Suppressor macrophage treated with lipopolysaccharide for 4 hours (primary cell): ENCODE data around the gene TSPAN5.

Experiments
- DNase-seq: peaks from one replicate; pipeline ENCODE4 v3.0.0-alpha.2; 2020

TSPAN5 gene

DNA sequence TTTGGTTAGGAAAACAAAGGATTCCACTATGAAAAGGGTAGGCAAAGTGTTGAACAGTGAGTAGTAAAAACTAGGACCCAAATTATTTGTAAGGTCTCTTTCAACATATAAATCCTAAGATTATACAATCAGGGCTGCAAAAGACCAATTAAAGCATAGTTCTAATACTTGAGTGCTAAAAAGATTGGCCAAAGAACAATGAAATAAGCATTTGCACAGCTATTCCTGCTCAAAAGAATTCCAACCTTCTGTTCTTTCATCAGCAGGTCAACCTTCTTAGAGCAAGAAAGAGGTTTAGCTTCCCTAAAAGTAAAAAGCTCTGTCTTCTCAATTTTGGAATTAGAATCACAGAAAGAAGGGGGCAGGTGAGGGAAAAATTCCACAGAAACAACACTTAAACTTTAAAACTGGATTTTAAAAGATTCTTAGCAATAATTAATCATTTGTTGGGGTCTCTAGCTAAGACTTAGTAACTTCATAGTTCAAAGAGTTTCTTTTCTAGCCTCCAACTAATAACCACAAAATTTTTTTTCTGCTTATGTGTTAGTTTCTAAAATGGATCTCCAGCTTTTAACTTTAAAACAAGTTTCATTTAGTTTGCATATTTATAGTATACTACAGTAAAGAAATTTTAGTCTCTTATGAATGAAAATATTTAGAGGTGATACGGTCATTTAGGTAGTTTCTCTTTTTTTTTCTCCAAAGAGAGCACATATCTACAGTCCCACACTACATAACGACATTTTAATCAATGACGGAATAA, 16.3 kb downstream of the TSPAN5 start:
- no peak for DNase-seq

DNA sequence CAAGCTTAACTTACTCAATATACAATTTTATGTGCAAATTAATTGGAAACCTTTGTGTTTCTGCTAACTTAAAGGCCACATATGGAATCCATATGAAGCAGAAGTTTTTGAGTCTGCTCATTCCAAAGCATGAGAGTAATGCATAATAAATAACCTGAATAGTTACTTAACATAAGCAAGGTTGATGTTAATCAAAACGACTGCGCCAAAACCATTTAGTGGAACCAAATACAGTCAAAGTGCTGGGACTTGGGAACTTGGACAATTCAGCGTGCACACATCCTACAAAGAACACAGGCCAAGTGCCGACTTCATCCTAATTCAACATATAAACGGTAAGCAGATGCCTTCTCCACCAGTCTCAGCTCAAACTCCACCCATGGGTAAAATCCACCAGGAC, 17.0 kb downstream of the TSPAN5 start:
- no peak for DNase-seq

DNA sequence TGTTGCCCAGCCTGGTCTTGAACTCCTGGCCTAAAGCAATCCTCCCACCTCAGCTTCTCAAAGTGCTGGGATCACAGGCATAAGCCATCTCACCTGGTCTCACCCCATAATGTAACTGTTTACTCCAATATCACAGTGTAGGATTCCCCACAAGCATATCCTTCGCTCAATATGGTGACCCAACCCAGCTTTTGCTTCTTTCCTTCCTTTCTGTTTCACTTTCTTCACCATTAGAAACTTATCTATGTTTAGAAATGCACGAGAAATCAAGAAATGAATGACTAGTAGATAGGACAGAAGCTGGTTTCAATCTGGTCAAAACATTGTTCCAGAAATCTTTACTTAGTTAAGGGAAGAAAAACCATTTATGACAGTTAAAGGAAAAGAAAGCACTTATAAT, 18.9 kb downstream of the TSPAN5 start:
- no peak for DNase-seq

DNA sequence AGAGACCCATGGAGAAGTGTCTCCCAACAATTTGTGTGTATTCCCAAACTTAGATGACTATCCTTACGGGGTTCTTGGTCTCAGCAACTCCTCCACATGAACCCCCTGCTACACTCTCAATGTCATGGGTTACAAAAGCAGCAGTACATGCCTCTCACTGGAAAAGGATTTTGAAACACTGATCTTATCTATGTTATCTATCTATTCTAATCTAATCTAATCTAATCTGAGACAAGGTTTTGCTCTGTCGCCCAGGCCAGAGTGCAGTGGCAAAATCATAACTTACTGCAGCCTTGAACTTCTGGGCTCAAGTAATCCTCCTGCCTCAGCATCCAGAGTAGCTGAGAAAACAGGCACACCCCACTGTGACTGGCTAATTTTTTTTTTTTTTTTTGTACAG, 19.3 kb downstream of the TSPAN5 start:
- no peak for DNase-seq

DNA sequence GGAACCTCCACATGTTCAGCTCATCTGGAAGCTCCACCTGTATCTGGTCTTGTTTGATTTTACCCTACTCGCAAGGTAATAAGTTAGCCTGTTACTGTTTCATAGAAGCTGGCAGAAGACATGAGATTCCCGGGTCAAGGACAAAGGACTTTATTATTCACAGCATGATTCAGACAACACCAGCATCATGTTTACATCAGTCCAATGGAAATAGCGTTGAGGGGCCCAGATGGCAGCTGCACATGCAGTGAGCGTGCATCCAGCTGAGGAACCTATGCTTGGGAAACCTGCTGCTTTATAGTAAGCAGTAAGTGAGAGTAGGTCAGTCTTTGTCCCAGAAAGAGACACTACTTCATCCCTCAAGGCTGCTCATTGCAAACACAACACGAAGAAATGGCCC, 19.8 kb downstream of the TSPAN5 start:
- DNase-seq: no peak

DNA sequence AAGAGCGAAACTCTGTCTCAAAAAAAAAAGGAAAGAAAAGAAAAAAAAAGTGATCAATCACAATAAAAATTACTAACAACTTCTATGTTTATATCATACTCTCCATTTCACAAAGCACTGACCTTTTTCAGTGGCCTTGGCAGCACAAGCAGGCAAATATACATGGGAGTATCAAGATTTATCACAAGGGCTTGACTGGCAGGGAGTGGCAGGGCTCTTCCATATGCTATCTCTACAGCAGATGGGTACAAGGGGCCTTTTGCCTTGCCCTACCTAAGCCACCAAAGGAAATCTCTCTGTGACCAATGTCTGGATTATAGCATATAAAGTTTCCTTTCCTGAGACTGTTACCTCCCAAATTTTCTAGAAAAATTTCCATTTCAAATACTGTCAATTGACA, 24.4 kb downstream of the TSPAN5 start:
- DNase-seq: no peak

DNA sequence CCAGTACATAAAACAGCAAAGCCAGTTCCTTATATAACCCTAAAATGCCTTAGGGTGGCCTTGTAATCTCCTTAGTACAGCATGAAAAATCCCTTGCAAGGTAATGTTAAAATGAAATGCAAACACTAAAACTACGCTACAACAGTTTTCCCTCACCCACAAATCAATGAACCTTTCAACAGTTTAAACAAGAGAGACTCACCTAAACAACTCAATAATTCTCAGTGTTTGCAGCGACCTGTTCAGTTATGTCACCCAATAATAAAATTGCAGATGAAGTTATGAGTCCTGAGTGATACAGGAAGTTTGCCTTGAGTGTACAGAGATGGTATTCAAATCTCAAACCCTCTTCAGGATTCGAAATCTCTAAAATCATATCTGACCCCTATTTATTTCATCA, 25.3 kb downstream of the TSPAN5 start:
- DNase-seq: no peak

DNA sequence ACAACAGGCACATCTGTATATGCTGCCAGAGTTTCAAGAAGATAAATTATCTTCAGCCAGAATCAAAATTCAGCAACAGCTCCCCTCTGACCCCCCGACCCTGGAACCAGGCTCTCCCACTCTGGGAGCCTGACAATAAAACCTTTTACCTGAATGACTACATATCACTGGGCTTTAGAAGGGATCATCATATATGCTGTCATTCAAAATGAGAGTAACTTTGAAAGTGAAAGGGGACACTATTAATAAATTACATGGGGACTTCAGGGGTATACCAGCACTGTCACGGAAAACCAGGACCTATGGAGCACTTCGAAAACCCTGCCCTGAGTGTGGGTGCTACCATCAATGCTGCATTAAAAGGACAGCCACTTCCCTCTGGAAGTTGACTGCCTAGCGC, 26.2 kb downstream of the TSPAN5 start:
- no peak for DNase-seq

DNA sequence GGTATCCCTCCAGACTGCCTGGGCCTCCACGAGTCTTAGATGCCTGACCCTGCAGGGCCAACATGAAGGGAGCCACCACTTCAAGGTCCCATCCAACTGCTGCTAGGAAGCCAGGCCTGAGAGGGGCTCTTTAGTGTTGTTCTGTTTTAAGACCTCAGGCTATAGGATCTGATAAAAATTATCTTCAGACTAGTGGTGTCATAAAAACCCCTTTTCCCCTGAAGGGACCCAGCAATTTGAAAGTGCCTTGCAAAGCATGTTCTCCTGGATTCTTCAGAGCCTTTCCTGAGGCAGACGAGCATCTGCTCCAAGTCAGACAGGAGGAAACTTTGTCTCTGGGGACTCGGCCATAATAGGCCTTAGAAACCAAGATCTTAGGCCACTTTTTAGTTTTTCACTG, 26.9 kb downstream of the TSPAN5 start:
- DNase-seq: no peak

DNA sequence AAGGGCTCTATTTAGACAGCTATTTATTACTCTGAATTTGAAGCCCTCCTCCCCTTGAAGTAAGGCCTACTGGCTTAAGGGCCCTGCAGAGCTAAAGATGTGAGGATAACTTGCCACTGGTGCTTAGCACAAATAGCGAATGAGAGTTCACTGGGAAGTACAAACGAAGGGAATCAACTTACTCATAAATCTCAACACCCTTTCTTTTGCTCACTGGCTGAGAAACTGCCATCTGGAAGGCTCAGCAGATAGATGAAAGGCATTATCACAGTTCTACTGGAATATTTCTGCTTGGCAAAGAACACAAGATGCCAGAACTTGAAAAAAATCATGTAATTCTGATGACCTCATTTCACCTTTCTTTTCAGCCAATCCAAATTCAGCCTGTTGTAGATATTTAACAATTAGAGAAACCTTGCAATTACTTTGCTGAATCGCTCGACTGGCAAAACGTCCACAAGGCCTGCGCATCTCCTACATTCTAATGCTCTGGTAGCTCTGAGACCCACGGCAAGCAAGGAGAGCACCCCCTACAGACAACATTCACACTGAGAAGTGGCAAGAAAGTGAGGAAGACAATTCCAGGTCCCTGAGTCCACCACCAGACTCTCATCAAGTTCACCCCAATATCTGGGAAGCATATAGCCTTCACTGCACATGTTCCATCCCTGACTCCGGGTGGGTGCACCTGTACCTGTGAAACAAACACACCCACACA, 27.5 kb downstream of the TSPAN5 start:
- DNase-seq: no peak

DNA sequence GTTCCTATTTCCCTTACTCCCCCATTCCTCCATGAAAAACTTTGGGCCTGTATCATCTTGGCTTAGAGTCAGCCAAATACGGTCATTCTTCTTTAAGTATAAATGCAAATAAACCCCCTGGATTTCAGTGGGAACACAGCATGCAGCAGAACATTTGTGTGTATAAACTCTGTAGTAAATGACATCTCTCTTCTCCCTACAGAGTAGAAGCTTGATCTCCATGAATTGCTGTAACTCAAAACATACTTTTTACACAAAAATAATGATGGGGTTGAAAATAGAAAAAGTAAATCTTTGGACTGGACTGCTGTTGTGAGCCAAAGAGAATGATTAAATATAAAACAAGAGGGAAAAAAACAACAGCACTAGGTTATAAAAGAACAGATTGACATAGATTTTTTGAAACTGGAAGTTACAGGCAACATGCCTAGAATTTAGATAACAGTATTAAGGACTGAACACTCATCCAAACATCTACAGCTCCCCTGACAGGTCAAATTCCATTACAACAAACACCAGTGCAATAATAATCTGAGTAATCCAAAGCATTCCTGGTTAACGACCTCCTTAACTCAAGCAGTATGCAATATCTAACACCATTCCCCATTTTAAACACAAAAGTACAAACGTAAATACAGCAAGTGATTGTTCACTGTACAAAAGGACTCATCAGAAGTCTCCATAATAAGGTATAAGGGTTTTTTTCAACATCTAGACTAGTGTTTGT, 30.7 kb downstream of the TSPAN5 start:
- no peak for DNase-seq

DNA sequence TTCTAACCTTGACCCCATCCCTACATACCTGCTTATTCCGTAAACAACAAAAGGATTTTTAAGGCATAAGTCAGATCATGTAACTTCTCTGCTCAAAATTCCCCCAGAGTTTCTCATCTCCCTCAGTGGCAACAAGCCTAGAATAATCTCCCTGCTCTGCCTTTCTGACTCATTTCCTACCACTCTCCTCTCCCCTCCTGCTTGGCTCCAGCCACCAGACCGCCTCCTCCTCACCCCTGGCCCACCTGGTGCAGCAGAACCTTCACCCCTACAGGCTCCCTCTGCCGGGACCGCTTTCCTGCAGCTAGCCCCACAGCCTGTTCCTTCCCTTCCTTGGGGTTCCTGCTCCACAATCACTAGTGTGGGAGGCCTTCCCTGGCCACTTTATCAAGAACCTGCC, 32.1 kb downstream of the TSPAN5 start:
- no peak for DNase-seq

DNA sequence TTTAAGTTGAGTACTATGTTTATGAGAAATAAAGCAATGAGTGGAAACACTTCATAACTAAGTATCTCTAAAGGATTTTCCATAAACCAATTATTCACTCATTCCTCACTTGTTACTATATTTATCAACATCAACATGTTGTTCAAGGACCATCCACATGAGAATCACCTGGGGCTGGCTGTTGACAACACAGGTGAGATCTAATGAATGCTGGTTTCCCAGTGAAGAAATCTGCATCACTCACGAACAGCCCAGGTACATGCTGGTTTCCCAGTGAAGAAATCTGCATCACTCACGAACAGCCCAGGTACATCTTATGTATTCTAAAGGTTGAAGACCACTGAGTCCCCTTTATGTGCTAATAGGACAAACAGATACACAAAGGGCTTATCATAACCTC, 32.5 kb downstream of the TSPAN5 start:
- no peak for DNase-seq

DNA sequence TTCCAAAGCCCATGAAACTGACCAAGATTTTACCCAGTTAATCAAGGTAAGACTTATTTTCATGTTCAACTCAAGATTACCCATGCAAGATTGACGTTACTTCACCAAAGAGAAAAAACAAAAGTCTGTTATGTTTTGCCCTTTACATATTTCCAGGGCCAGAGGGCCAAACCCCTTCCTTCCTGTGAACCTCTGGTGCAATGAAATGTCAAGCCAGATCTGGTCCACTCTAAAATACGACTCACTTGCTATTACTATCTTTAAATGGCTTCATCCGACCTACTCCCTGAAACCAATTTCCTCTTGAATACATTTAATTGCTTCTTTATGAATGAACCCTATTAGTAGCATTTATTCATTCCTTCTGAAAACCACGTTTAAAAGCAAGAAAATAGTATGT, 33.0 kb downstream of the TSPAN5 start:
- DNase-seq: no peak

DNA sequence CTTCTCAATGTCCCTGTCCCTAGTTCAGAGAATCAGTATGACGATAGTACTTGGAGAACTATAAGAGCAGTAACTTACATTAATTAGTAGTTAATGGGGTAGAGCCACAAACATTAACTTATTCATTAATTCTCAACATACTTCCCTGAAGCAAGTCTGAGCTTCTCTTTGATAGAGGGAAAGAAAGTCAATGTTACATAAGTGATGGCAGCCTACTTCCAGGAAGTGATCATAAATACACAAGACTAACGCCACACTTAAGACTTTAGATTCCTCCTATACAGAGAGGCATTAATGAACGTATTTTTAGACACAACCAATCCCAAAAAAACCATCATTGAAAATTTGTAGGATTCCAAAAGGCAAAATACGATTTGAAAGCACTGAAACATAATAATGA, 33.8 kb downstream of the TSPAN5 start:
- no peak for DNase-seq

DNA sequence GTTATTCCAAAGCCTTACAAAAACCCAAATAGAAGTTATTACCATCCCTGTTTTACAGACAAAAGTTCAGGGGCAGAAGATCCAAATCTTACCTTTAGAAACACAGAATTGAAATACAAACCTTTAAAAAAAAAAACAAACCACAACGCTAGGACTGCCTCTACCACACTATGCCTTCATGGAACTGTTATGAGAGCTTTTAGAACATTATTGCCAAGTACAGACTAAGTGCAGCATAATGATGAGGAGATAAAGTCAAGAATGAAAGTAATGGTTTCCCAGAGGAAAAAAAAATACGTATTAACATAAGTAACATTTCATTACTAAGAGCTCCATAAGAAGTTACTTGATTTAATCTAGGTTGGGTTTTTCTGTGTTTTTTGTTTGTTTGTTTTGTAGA, 34.3 kb downstream of the TSPAN5 start:
- no peak for DNase-seq

DNA sequence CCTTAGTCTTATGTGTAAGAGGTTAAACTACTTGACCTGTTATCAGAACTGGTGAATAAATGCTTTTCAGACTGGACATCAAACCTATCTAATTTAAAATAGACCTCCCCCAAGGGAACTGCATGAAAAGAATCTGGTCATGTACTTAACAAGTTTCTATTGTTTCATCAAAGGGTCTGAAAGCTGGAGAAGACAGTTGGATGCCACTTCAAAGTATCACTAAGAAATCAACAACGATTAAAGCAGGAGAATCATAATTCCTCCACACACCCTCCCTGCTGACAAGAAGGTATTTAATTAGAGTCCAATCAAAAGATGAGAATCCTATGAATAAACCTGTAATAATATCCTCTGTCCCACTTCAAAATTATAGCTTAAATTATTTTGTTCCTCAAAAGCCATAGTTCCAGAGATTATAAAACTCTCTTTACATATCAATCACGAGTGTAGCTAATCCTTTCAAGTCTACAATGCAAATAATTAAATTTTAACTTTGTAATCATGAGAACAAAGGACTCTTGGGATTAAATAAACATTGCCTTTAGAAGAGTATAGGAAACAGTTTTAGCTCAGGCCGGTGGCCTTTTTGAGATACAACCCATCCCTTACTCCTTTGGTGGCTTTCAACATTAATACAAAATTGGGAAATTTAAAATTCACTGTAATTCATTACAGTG, 35.1 kb downstream of the TSPAN5 start:
- no peak for DNase-seq

DNA sequence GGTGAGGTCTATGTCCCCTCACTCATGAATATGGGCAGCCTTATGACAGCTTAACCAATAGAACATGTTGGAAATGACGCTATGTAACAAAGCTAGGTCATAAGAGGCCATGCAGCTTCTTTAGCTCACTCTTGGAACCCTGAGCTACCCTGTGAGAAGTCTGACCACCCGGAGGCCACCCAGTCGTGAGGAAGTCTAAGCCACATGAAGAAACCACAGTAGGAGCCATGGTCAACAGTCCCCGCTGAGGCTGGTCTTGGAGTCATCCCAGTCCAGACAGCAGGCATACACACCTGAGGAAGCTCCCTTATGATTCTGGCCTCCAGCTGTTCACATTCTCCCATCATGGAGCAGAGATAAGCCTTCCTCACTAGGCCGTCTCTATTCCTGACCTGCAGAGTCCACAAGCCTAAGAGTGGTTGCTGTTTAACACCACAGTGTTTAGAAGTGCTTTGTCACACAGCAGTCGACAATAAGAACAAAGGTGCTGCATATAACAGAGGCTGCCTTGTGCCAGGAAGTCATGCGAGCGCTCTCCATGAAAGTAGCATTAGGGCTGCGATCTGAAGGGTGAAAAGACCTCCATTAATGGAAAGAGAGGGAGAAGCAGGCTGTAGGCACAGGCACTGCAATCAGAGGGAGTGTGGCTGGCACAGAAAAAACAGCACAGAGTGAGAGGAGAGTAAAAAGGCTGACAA, 38.2 kb downstream of the TSPAN5 start:
- DNase-seq: no peak

DNA sequence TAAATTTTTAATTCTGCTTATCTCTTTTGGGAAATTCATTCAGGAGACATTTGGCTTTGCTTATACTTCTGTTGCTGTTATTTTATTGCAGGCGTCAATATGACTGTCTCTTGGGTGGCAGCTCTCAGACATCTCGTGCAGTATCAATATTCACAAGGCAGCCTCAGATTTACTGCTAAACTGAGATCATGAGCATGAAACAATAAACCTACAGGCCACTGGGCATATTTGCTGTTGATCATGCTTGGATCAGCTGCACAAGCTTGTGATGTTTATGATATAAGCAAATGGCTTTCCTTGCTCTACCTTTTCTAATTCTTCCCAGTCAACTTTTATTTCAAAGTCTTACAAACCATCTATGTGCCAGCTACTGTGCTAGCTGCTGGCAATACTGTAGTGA, 39.2 kb downstream of the TSPAN5 start:
- DNase-seq: no peak

DNA sequence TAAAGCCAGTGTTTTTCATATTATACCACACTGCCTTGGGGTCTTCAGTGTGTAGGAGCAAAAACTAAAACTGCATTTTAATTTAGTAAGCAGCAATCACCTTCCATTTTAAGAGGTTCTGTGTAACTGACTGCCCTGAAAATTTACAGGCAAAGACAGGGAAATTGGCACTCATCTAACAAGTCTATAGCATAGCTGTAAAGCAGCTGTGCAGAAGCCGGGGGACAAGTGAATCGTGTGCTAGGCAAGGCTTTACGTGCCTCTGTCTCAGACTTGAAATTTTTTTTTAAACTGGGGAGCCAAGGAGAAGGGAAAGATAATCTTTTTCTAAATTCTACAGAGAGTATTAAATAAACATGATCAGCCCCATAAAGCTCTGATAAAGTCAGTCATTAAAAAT, 39.7 kb downstream of the TSPAN5 start:
- no peak for DNase-seq

DNA sequence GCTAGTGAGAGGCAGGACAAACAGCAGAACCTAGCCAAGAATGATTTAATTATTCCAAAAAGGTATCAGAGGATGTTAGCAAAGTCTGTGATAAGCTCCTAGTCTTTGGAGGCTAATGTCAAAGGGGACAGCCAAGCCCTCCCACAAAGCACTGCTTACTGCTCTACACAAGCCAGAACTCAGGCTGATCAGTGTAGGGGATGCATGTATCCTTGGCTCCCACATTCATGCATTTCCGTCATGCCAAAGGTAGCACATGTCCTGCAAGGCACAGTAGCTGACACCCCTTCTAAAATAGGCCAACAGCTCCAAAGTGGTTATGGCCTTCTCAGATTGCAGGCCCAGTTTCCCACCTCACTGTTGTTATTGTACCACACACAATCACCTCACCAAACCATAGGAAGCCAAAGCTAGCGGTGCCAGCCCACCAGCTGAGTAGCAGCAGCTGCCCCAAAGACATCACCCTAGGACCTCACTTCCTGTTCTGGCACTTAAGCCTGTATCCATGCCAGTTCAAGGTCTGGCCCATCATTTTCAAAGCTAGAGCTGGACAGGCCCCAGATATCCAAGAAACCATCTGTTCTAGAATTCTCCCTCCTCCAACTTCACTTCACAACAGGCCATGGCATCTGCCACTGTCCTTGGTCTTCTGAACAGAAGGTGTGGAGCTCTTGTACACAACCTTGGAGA, 40.9 kb downstream of the TSPAN5 start:
- no peak for DNase-seq

DNA sequence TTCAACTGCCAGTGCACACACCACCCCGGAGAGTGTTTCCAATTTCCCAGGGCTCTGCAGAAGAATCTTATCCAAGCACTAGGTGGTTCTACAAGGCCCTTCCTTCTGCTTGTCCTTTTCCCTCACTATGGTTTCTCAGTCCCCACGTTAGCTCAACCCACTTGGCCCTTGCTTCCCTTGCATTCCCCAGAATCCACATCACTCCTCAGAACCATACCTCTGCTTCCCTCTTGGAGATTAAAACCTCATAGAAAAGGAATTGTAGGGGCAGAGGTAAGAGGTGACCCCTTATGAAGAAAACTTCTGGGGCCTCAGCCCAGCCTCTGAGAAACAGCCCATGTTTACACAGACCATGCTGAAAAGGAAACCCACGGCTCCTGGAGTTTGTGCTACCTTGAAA, 42.4 kb downstream of the TSPAN5 start:
- no peak for DNase-seq
